DOHH2 (cell line): ENCODE data around the gene PUM2.

Source experiments
- EZH2phosphoT487 ChIP-seq: fragments of 200-600 bp; sonication (generic); IDR thresholded peaks from 2 replicates; pipeline ENCODE4 v1.6.1; 2017; ENCODE audit warnings: borderline replicate concordance, mild to moderate bottlenecking, antibody characterized with exemption, low read length, moderate library complexity, mixed read lengths
- TF ChIP-seq, protein P1 (sequence below): fragments of 200-600 bp; sonication (generic); IDR thresholded peaks from one replicate; pipeline ENCODE4 v1.5.1; 2014; ENCODE audit warnings: antibody characterized with exemption, mild to moderate bottlenecking, low read depth, low read length; ENCODE audit not compliant: poor library complexity, severe bottlenecking

GRCh38 chr2:20355131-20355530 lies 4.5 kb upstream of the PUM2 start:
- TF ChIP-seq, protein P1, sequence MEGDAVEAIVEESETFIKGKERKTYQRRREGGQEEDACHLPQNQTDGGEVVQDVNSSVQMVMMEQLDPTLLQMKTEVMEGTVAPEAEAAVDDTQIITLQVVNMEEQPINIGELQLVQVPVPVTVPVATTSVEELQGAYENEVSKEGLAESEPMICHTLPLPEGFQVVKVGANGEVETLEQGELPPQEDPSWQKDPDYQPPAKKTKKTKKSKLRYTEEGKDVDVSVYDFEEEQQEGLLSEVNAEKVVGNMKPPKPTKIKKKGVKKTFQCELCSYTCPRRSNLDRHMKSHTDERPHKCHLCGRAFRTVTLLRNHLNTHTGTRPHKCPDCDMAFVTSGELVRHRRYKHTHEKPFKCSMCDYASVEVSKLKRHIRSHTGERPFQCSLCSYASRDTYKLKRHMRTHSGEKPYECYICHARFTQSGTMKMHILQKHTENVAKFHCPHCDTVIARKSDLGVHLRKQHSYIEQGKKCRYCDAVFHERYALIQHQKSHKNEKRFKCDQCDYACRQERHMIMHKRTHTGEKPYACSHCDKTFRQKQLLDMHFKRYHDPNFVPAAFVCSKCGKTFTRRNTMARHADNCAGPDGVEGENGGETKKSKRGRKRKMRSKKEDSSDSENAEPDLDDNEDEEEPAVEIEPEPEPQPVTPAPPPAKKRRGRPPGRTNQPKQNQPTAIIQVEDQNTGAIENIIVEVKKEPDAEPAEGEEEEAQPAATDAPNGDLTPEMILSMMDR = no peak
- no peak for TF ChIP-seq EZH2phosphoT487
